ENCODE data around the gene FLT3.

DNA sequence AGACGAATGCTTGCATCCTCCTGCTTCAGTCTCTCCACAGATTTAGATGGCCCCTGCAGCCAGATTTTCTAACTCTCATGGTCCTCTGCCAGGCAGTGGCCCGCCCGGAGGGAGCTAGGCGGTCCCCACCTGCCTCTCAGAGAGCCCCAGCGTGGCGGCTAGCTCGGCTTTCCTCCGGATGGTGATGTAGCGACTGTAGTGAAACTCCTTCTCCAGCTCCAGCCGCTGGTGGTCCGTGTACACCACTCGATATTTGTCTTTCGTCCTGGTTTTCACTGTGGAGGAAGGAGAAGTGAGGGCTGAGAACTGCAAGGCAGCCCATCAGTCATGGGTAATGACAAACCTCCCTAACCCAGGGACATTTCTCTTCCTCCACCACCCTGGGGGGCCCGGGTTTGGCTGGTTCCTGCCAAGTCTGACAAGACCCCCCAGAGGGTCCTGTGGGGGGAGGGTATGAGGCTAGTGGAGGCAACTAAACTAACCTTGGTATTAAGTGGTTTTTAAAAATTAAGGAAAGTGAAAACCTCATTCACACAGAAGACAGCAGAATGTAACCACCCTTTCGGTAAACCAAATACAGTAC, 135.5 kb downstream of the FLT3 start:
- TF ChIP-seq CTCF (IDR thresholded peaks at IDR 0.05): no peak
- TF ChIP-seq POLR2A (IDR thresholded peaks at IDR 0.05): no peak
